Stomach (tissue), 9 donors: ENCODE data around the gene TGOLN2. TPM values are rescaled to one million over a fixed set of nuclear protein-coding genes. Genes with fewer than 3 reads are reported as not detected.
A peak's percentile ranks its signal among the peaks of the same experiment; 100 is the strongest.
"Not testable (repeated sequence)": the region's sequence is repeated elsewhere in the genome, so short reads cannot be mapped to it uniquely, and the experiment has no call there.

ENCODE experiments used
- DNase-seq, 2 donors: peaks; one replicate each; pipeline versions ENCODE4 v3.0.0 to v3.0.0-alpha.2; 2013 to 2019
- H3K27ac ChIP-seq, 5 donors: fragments of 200-600 bp in 4 of 5; sonication (generic) in 4 of 5; one replicate each; pipeline ENCODE4 v1.5.1; 2013 to 2019; ENCODE audit warnings: mild to moderate bottlenecking in 1 of 5, moderate library complexity in 1 of 5
- H3K27me3 ChIP-seq, 3 donors: fragments of 200-600 bp; sonication (generic); one replicate each; pipeline ENCODE4 v1.5.1; 2017 to 2019; ENCODE audit warnings: mixed run types in 1 of 3
- H3K36me3 ChIP-seq, 4 donors: fragments of 200-600 bp; sonication (generic); 1 replicate in 3 of 4; 2 replicates in 1 of 4; pipeline ENCODE4 v1.5.1; 2016 to 2019
- H3K4me1 ChIP-seq, 4 donors: fragments of 200-600 bp; sonication (generic); one replicate each; pipeline ENCODE4 v1.5.1; 2016 to 2019
- H3K4me3 ChIP-seq, 4 donors: fragments of 200-600 bp; sonication (generic) in 3 of 4; one replicate each; pipeline ENCODE4 v1.5.1; 2016 to 2019; ENCODE audit warnings: mild to moderate bottlenecking in 1 of 4
- H3K9me3 ChIP-seq, 4 donors: fragments of 200-600 bp; sonication (generic); one replicate each; pipeline ENCODE4 v1.5.1; 2016 to 2019
- EP300 ChIP-seq: sonication (generic); formaldehyde crosslinking; IDR thresholded peaks from one replicate; pipeline ENCODE4 v1.6.1; 2017; ENCODE audit warnings: antibody characterized with exemption
- POLR2A ChIP-seq, 4 donors: fragments of 450-650 bp; IDR thresholded peaks; one replicate each; pipeline ENCODE4 v1.6.1; 2016; ENCODE audit warnings: antibody characterized with exemption in 4 of 4, control low read depth in 2 of 4, mild to moderate bottlenecking in 1 of 4, moderate library complexity in 1 of 4
- POLR2AphosphoS5 ChIP-seq, 3 donors: sonication (generic); formaldehyde crosslinking; IDR thresholded peaks; one replicate each; pipeline ENCODE4 v1.6.1; 2016; ENCODE audit warnings: antibody characterized with exemption in 3 of 3
- WGBS, 5 donors: extraction: QIAGEN DNeasy Blood & Tissue Kit in 3 of 5; methylation state at CpG; one replicate each; pipeline versions ENCODE4 v1.1.5 to v1.1.7; 2013 to 2018; 5-methylcytosine and 5-hydroxymethylcytosine counted together
- intact Hi-C: fragments of 100-400 bp; cut with DNase I; formaldehyde crosslinking; loops from one replicate; pipeline ENCODE4 v1.15.1; 2023; ENCODE audit warnings: low total_unique reads
- polyA plus RNA-seq, 3 donors: library from polyadenylated mRNA; stranded (reverse); fragments of 200-250 nt; gene quantifications; one replicate each; pipeline ENCODE4 v1.2.3, GENCODE V29; 2013
- total RNA-seq, 5 donors: library from RNA; depleted of rRNA; stranded (reverse); fragments of >200 nt; gene quantifications; one replicate each; pipeline versions ENCODE4 v1.1.0 to v1.2.3, GENCODE V29; 2014 to 2016
- TF ChIP-seq, protein P1 (sequence below), 7 experiments: fragments of 450-650 bp in 4 of 7; fragments of 200-600 bp in 3 of 7; sonication (generic) in 3 of 7; IDR thresholded peaks; one replicate each; pipeline ENCODE4 v1.5.1; 2016 to 2019; ENCODE audit warnings: antibody characterized with exemption in 7 of 7, control low read depth in 2 of 7, mild to moderate bottlenecking in 1 of 7
- donor health status: healthy with polysubstance abuse.
- donor health status: Bipolar disorder and iron deficiency.
- donor health status: healthy.

TGOLN2 gene
- total and polyA plus RNA-seq, 8 donors: 10.8 to 232 (median 105) TPM

- H3K9me3 ChIP-seq: no peaks in the 10 kb centered on the region
- H3K4me1 ChIP-seq: peaks cover 40 to 67% (median 60%) of the 10 kb centered on the region in 4 donors
- intact Hi-C loops: no loop called here
- H3K4me3 ChIP-seq: peak overlapping the region; percentile 77 to 85 (median 80)
- peak overlapping the region; percentile 84 to 97 (median 96) for H3K27ac ChIP-seq
- DNase-seq: peak in 1 of 2 donors; percentile 58
- no peaks in the 10 kb centered on the region for H3K27me3 ChIP-seq
- peaks cover 30 to 36% (median 33%) of the 10 kb centered on the region in 4 donors for H3K36me3 ChIP-seq
- no peak for TF ChIP-seq EP300
- TF ChIP-seq, protein P1, sequence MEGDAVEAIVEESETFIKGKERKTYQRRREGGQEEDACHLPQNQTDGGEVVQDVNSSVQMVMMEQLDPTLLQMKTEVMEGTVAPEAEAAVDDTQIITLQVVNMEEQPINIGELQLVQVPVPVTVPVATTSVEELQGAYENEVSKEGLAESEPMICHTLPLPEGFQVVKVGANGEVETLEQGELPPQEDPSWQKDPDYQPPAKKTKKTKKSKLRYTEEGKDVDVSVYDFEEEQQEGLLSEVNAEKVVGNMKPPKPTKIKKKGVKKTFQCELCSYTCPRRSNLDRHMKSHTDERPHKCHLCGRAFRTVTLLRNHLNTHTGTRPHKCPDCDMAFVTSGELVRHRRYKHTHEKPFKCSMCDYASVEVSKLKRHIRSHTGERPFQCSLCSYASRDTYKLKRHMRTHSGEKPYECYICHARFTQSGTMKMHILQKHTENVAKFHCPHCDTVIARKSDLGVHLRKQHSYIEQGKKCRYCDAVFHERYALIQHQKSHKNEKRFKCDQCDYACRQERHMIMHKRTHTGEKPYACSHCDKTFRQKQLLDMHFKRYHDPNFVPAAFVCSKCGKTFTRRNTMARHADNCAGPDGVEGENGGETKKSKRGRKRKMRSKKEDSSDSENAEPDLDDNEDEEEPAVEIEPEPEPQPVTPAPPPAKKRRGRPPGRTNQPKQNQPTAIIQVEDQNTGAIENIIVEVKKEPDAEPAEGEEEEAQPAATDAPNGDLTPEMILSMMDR (IDR thresholded peaks at IDR 0.05): no peak
- TF ChIP-seq POLR2A (IDR thresholded peaks at IDR 0.05): no peak
- TF ChIP-seq POLR2AphosphoS5 (IDR thresholded peaks at IDR 0.05): no peak
- 4 to 10% (median 7%) methylated on average over 32 of the region's 32 CpGs for WGBS, 5 donors
These were observed 1.2 kb downstream of the TGOLN2 start for GRCh38 chr2:85326406-85327159.

DNA sequence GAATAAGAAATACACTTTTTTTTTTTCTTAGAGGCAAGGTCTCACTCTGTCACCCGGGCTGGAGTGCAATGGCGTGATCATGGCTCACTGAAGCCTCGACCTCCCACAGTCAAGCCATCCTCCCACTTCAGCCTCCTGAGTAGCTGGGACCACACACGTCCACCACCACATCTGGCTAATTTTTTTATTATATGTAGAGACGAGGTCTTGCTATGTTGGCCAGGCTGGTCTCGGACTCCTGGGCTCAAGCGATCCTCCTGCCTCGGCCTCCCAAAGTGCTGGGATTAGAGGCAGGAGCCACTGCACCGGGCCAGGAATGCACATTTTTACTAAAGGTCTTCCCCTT lies 2.4 kb downstream of the TGOLN2 start:
- no peaks in the 10 kb centered on the region for H3K9me3 ChIP-seq
- peak overlapping the region; percentile 77 to 85 (median 80) for H3K4me3 ChIP-seq
- H3K27me3 ChIP-seq: no peaks in the 10 kb centered on the region
- intact Hi-C loops: no loop called here
- no peak for DNase-seq
- H3K27ac ChIP-seq: peak overlapping the region in 4 of 5 donors; percentile 11 to 97 (median 96)
- no peak for TF ChIP-seq POLR2AphosphoS5 (IDR thresholded peaks at IDR 0.05)
- TF ChIP-seq, protein P1 (IDR thresholded peaks at IDR 0.05): no peak
- no peak for TF ChIP-seq EP300
- no peak for TF ChIP-seq POLR2A (IDR thresholded peaks at IDR 0.05)
- peaks cover 40 to 47% (median 45%) of the 10 kb centered on the region in 4 donors for H3K36me3 ChIP-seq
- peaks cover 41 to 79% (median 64%) of the 10 kb centered on the region in 4 donors for H3K4me1 ChIP-seq
- WGBS, 5 donors: 42 to 49% (median 46%) methylated on average over 9 of the region's 9 CpGs

GRCh38 chr2:85324639-85325465 lies 2.9 kb downstream of the TGOLN2 start:
- H3K36me3 ChIP-seq: peaks cover 46 to 53% (median 51%) of the 10 kb centered on the region in 4 donors
- no peaks in the 10 kb centered on the region for H3K9me3 ChIP-seq
- intact Hi-C loops: no loop called here
- DNase-seq: peak in 1 of 2 donors; percentile 56
- H3K4me3 ChIP-seq: peak overlapping the region; percentile 77 to 85 (median 80)
- 19 to 39% (median 38%) methylated on average over 10 of the region's 10 CpGs for WGBS, 5 donors
- H3K27me3 ChIP-seq: no peaks in the 10 kb centered on the region
- H3K4me1 ChIP-seq: peaks cover 41 to 84% (median 65%) of the 10 kb centered on the region in 4 donors
- H3K27ac ChIP-seq: peak overlapping the region in 4 of 5 donors; percentile 31 to 97 (median 73)
- TF ChIP-seq EP300: no peak
- no peak for TF ChIP-seq POLR2AphosphoS5 (IDR thresholded peaks at IDR 0.05)
- no peak for TF ChIP-seq POLR2A (IDR thresholded peaks at IDR 0.05)
- TF ChIP-seq, protein P1 (IDR thresholded peaks at IDR 0.05): no peak

DNA sequence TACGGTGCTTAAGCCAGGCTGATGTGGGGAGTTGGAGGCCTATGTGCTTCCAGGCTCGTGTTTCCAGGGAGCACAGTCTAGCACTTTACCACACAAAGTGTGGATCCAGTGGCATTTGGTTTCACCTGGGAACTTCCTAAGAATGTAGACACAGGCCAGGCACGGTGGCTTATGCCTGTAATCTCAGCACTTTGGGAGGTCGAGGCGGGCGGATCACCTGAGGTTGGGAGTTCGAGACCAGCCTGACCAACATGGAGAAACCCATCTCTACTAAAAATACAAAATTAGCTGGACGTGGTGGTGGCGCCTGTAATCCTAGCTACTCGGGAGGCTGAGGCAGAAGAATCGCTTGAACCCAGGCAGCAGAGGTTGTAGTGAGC lies 3.8 kb downstream of the TGOLN2 start:
- H3K9me3 ChIP-seq, H3K27ac ChIP-seq, DNase-seq, H3K27me3 ChIP-seq, intact Hi-C loops: not testable (repeated sequence)
- Histone ChIP-seq H3K36me3 (peaks cover 54 to 62% (median 59%) of the 10 kb centered on the region in 4 donors), H3K4me1 (peaks cover 41 to 92% (median 67%) of the 10 kb centered on the region in 4 donors), H3K4me3 (peak overlapping the region in 2 of 4 donors; percentile 79 to 81)
- 86 to 98% (median 91%) methylated on average over 9 to 11 of the region's 11 CpGs for WGBS, 5 donors
